CD4-positive, alpha-beta T cell treated with Interleukin-17A for 1 hour (primary cell): ENCODE measurements around the gene ITGB1.
"Not testable (repeated sequence)": the region's sequence is repeated elsewhere in the genome, so short reads cannot be mapped to it uniquely, and the experiment has no call there.

Experiments used
- DNase-seq: peaks from one replicate; pipeline ENCODE4 v3.0.0-alpha.2; 2020

Gene ITGB1

DNA sequence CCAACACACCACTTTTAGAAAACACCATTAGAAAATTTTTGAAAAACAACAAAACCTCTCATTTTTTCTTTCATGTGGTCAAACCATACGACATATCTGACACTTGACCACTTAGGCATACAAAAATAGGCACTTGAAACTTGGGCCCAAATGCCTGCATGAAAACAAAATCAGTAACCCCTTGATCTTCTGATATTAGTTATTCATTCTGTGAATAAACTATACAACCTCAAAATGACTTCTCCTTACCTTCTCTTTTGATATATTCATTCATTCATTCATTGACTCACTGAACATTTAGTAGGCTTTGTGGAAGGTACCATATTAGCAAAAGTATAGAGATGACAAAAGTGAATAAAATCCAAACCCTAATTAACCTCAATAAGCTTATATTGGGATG, 26.4 kb downstream of the ITGB1 start:
- DNase-seq, result no peak

GRCh38 chr10:32930036-32930435, 28.0 kb downstream of the ITGB1 start:
- DNase-seq, result no peak

GRCh38 chr10:32929634-32930033, 28.4 kb downstream of the ITGB1 start:
- peak; percentile 47 for DNase-seq

- DNase-seq, result no peak
Observed at GRCh38 chr10:32927750-32928149, 30.3 kb downstream of the ITGB1 start.

DNA sequence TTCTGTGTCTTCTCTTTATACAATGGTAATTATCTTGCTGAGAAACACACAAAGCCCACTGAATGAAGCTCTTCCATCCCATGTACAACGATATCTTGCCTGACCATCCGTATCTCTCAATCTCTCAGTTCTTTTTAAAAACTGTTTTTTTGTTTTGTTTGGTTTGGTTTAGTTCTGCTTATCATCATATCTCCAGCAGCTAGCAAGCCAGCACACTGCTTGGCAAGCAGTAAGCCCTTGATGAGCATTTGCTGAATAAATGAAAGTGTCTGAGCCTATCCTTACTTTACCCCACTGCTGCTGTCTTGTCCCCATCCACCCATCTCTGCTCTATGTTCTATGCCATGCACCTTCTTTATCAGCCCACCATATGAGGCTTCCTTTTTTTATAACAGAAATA, 34.2 kb downstream of the ITGB1 start:
- no peak for DNase-seq

GRCh38 chr10:32923134-32923533, 34.9 kb downstream of the ITGB1 start:
- no peak for DNase-seq

DNA sequence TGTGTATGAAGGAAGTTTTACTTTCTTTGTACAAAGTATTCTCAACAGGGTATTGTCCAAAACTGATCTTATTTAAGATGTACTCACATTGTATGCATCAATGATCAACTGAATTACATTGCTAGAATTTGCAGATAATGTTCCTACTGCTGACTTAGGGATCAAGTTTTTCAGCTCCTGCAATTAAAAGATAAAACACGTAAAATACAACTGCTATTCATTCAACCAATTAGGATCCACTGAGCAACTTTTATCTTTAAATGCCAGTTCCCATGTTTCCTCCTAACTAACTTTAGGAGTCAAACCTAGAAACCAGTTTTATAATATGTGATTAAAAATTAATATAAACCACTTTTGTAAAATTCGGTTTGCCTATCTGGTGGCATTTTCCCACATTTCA, 35.9 kb downstream of the ITGB1 start:
- no peak for DNase-seq

DNA sequence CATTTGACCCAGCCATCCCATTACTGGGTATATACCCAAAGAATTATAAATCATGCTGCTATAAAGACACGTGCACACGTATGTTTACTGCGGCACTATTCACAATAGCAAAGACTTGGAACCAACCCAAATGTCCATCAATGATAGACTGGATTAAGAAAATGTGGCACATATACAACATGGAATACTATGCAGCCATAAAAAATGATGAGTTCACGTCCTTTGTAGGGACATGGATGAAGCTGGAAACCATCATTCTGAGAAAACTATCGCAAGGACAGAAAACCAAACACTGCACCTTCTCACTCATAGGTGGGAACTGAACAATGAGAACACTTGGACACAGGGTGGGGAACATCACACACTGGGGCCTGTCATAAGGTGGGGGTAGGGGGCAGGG, 40.2 kb downstream of the ITGB1 start:
- DNase-seq, result not testable (repeated sequence)

DNA sequence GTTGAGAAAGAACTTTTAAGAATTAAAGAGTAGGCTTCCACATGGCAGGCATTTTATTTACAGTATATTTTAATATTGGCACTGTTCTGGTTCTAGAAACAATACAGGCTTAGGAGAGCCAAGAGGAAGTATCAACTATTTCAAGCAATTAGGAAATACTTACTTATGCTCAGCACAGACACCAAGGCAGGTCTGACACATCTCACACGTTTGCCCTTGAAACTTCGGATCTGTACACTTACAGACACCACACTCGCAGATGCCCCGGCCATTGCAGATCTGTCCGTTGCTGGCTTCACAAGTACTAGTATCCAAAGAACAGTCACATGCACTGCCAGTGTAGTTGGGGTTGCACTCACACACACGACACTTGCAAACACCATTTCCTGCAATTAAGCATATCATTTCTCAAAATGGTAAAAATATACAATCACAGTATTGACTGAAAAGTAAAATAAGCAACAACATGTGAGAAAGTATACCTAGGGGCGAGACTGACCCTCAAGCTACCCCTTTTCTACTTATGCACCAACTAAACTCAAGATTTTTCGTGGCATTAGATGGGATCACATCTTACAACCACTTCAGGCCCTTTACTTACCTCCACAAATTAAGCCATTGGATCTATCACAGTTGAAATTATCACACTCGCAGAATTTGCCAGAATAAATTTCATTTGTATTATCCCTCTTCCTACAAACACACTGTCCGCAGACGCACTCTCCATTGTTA, 46.6 kb downstream of the ITGB1 start:
- no peak for DNase-seq

- DNase-seq, result not testable (repeated sequence)
Observed at GRCh38 chr10:32909970-32910369, 48.1 kb downstream of the ITGB1 start.

DNA sequence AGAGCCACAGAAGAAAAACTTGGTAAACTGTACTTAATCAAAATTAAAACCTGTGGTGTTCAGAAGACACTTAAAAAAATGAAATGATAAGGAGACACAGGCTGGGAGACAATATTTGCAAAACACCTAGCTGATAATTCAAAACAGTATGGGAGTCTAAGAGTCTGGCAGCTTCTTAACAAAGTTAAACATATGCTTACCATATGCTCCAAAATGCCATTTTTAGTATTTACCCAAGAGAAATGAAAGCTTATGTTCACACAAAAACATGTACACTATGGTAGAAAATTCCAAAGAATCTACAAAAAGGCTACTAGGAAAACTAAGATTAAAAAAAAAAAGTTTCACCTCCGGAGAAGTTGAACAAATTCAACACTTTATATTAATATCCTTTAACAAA, 48.6 kb downstream of the ITGB1 start:
- DNase-seq, result no peak

- DNase-seq, result no peak
Observed at GRCh38 chr10:32906595-32906994, 51.4 kb downstream of the ITGB1 start.

DNA sequence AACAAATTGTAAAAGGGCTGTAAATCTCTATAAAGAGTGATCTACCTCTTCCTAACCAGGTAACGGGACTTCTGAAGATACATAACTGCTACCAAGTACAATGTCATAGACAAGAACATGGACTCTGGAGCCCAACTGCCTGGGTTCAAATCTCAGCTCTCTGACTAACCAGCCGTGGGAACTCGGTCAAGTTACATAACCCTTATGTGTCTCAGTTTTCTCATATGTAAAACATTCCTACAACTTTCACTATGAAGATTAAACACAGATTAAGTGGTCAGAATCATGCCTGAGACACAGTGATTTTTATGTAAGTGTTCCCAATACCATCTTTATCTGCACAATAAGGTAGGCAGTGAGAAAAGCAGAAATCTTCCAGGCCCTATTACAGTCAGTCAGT, 52.6 kb downstream of the ITGB1 start:
- DNase-seq, result no peak

DNA sequence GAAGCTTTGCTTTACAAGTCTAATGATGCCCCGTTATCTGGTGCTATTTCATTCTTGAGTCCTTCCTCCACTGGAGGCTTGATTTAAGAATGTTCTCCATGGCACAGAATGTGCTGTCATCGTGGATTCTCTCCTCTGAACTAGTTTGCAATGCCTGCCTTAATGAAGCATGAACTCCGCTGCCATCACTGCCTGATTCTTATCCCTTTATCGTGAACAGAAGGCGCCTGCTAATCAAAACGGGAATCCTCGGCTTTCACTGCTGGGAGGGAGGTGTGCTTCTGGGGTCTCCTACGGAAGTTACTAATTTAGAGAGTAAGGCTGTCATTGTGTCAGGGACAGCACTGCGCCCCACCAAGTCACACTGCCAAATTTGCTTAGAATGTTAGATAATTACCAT, 56.2 kb downstream of the ITGB1 start:
- no peak for DNase-seq

DNA sequence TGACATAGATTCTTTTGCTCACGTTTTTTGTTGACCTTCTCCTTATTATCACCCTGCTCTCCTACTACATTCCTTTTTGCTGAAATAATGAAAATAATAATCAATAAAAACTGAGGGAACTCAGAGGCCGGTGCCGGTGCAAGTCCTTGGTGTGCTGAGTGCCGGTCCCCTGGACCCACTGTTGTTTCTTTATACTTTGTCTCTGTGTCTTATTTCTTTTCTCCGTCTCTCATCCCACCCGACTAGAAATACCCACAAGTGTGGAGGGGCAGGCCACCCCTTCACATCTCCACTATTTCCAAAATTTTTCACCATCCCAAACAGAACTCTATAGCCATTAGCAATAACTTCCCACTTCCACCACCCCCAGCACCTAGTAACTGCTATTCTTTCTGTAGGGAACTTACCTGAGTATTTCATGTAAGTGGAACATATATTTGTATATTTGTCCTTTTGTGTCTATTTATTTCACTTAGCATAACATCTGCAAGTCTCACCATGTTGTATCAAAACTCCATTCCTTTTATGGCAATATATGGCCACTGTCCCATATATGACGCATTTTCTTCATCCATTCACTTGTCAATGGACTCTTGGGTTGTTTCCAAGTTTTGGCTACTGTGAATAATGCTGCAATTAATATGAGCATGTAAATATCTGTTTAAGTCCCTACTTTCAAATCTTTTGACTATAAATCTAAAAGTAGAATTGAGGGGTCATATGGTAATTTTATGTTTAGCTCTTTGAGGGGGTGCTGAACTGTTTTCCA, 62.6 kb downstream of the ITGB1 start:
- DNase-seq, result not testable (repeated sequence)

GRCh38 chr10:32893916-32894664, 63.9 kb downstream of the ITGB1 start:
- DNase-seq, result no peak

GRCh38 chr10:32893434-32893833, 64.6 kb downstream of the ITGB1 start:
- DNase-seq, result no peak

DNA sequence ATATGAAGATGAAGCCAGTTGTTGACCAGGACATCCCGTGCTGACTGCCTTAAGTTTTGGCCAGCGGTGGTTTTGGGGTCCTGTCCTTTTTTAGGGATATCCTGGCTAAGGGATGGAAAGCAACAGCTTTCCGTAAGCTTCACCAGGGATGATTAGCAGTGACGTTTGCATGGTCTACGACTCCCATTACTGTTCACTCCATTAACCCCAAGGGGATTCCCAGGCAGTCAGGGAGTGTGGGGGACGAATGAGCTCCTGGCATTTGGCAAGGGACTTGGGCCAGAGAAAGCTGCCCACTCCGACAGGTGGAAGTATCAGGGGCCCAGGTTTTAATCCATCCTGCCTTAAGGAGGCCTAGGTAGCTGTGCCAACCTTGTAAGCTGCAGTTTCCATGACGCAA, 66.8 kb downstream of the ITGB1 start:
- DNase-seq, result no peak

- no peak for DNase-seq
Observed at GRCh38 chr10:32890444-32890843, 67.6 kb downstream of the ITGB1 start.

DNA sequence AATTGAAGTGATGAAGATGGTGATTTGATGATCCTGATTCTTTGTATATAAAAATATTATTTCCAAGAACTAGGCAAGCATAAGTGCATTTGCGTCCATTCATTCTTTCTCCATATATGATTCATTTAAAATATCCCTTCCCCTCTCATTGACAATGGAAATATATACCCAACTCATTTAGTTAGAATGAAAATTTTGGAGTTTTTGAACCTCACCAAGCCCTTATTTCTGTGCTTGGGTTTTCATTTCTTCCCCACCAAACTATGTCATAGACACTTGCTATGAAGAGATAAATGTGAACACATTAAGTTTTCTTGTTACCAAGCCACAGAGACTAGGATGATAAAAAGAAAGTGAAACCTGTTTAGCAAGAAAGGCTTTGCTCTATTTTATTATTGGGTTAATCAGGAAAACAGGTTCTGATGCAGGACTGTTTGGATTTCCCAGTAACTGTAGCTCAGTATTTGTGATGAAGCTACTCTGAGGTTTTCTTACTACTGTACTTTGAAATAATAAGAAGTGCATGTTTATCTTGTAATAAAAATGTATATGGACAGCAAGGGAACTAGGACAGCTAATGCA, 68.3 kb downstream of the ITGB1 start:
- DNase-seq, result no peak

- DNase-seq, result no peak
Observed at GRCh38 chr10:32888161-32888927, 69.7 kb downstream of the ITGB1 start.

DNA sequence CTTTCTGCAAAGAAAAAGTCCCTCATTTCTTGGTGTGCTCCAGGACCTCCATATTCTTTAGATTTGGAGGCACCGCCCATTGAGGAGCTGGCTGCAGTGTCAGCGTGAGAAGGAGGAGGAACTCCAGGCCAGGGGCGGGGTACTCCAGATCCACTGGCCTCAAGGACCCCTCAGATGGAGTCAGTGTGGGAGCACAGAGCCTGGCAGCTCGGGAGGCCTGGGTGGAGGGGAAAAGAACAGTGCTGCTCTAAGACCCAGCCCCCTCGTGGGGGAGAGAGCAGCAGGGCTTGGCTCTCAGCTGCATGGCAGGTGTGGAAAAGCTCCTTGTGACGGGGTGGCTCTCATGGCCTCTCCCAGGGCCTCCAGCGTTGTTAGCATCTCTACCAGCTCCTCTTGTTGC, 70.5 kb downstream of the ITGB1 start:
- DNase-seq, result no peak

- DNase-seq, result no peak
Observed at GRCh38 chr10:32882076-32882475, 76.0 kb downstream of the ITGB1 start.
